ENCODE results near the gene XIRP2.

DNA sequence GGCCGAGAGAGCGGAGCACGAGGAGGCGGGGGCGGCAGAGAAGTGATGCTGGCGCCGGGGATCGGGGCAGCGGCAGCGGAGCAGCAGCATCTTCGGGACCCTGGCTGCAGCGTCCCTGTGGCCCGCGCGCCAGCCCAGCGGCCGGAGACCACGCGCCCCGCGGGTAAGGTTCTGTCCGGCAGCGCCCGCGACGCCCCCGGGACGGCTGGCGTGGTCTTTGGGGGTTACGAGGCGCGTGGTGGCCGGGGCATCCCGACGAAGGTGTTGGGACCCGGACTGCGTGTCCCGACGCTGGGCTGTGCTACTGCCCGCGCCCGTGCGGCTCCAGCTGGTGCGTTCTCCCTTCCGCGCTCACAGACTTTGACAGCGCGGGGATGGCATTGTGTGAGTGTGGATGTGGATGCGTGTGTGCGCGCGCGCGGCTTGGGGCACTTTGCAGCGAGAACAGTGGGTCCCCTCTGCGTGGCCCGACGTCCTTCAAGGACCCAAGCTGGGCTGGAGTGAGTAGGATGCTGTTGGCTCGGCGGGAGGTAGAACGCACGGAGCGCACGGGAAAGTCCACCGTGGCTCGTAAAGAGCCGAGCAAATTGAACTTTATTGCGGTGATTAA lies 405.0 kb downstream of the XIRP2 start:
- TF ChIP-seq, protein P1, sequence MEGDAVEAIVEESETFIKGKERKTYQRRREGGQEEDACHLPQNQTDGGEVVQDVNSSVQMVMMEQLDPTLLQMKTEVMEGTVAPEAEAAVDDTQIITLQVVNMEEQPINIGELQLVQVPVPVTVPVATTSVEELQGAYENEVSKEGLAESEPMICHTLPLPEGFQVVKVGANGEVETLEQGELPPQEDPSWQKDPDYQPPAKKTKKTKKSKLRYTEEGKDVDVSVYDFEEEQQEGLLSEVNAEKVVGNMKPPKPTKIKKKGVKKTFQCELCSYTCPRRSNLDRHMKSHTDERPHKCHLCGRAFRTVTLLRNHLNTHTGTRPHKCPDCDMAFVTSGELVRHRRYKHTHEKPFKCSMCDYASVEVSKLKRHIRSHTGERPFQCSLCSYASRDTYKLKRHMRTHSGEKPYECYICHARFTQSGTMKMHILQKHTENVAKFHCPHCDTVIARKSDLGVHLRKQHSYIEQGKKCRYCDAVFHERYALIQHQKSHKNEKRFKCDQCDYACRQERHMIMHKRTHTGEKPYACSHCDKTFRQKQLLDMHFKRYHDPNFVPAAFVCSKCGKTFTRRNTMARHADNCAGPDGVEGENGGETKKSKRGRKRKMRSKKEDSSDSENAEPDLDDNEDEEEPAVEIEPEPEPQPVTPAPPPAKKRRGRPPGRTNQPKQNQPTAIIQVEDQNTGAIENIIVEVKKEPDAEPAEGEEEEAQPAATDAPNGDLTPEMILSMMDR (IDR thresholded peaks at IDR 0.05 in 2 of 3, conservative IDR thresholded peaks at IDR 0.05 in 1 of 3; ENCODE audit: borderline replicate concordance in 1 of 3, insufficient read depth in 1 of 3, low read depth in 2 of 3, low read length in 2 of 3) = no peak
- TF ChIP-seq POLR2AphosphoS5 (IDR thresholded peaks at IDR 0.05; ENCODE audit: low read depth, low read length) (no peak), SP1 (IDR thresholded peaks at IDR 0.05; ENCODE audit: low read depth) (no peak)
